AG08395 (cell line): Measurements from ENCODE around the gene SMPD3.
A peak's percentile ranks its signal among the peaks of the same experiment; 100 is the strongest.
"Not testable (repeated sequence)": the region's sequence is repeated elsewhere in the genome, so short reads cannot be mapped to it uniquely, and the experiment has no call there.

Experiments used
- DNase-seq: peaks from one replicate; pipeline ENCODE4 v3.0.0; 2012; ENCODE audit warnings: mixed read lengths, low spot score

Gene SMPD3

GRCh38 chr16:68448360-68448970, at the start of gene SMPD3:
SMPD3 (minus strand) TSS chr16:68448508; CDS start chr16:68372181, 76,327 bp downstream.
- DNase-seq: peak; percentile 98

- DNase-seq: no peak
Observed at GRCh38 chr16:68496689-68497088, 48.4 kb upstream of the SMPD3 start.

- DNase-seq: not testable (repeated sequence)
Observed at GRCh38 chr16:68494261-68494660, 46.0 kb upstream of the SMPD3 start.

GRCh38 chr16:68493412-68494070, 45.2 kb upstream of the SMPD3 start:
- no peak for DNase-seq

- no peak for DNase-seq
Observed at GRCh38 chr16:68492543-68493411, 44.5 kb upstream of the SMPD3 start.

- DNase-seq: no peak
Observed at GRCh38 chr16:68492151-68492542, 43.8 kb upstream of the SMPD3 start.

GRCh38 chr16:68491576-68491950, 43.3 kb upstream of the SMPD3 start:
- no peak for DNase-seq

GRCh38 chr16:68490829-68491575, 42.7 kb upstream of the SMPD3 start:
- DNase-seq: peak; percentile 67

GRCh38 chr16:68490358-68490757, 42.0 kb upstream of the SMPD3 start:
- no peak for DNase-seq

GRCh38 chr16:68488554-68488953, 40.2 kb upstream of the SMPD3 start:
- DNase-seq: no peak

GRCh38 chr16:68487669-68488068, 39.4 kb upstream of the SMPD3 start:
- DNase-seq: no peak

GRCh38 chr16:68487203-68487514, 38.9 kb upstream of the SMPD3 start:
- DNase-seq: no peak

- DNase-seq: no peak
Observed at GRCh38 chr16:68486502-68487202, 38.3 kb upstream of the SMPD3 start.

GRCh38 chr16:68481636-68482035, 33.3 kb upstream of the SMPD3 start:
- DNase-seq: no peak

- no peak for DNase-seq
Observed at GRCh38 chr16:68480084-68480995, 32.0 kb upstream of the SMPD3 start.

GRCh38 chr16:68479271-68479670, 31.0 kb upstream of the SMPD3 start:
- no peak for DNase-seq

- no peak for DNase-seq
Observed at GRCh38 chr16:68478526-68479250, 30.4 kb upstream of the SMPD3 start.

GRCh38 chr16:68475071-68475470, 26.8 kb upstream of the SMPD3 start:
- DNase-seq: no peak

GRCh38 chr16:68473358-68474070, 25.2 kb upstream of the SMPD3 start:
- no peak for DNase-seq
